ENCODE data around the gene PRDM15. TPM values are rescaled to one million over a fixed set of nuclear protein-coding genes. Genes with fewer than 3 reads are reported as not detected.

The PRDM15 gene, protein sequence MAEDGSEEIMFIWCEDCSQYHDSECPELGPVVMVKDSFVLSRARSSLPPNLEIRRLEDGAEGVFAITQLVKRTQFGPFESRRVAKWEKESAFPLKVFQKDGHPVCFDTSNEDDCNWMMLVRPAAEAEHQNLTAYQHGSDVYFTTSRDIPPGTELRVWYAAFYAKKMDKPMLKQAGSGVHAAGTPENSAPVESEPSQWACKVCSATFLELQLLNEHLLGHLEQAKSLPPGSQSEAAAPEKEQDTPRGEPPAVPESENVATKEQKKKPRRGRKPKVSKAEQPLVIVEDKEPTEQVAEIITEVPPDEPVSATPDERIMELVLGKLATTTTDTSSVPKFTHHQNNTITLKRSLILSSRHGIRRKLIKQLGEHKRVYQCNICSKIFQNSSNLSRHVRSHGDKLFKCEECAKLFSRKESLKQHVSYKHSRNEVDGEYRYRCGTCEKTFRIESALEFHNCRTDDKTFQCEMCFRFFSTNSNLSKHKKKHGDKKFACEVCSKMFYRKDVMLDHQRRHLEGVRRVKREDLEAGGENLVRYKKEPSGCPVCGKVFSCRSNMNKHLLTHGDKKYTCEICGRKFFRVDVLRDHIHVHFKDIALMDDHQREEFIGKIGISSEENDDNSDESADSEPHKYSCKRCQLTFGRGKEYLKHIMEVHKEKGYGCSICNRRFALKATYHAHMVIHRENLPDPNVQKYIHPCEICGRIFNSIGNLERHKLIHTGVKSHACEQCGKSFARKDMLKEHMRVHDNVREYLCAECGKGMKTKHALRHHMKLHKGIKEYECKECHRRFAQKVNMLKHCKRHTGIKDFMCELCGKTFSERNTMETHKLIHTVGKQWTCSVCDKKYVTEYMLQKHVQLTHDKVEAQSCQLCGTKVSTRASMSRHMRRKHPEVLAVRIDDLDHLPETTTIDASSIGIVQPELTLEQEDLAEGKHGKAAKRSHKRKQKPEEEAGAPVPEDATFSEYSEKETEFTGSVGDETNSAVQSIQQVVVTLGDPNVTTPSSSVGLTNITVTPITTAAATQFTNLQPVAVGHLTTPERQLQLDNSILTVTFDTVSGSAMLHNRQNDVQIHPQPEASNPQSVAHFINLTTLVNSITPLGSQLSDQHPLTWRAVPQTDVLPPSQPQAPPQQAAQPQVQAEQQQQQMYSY
- total RNA-seq (ENCODE audit: unreplicated experiment): 10.2 TPM
- long read RNA-seq, partial matches to known transcripts: 0 of 2 reads
- long read RNA-seq, other reads (novel, unspliced or antisense): 2 of 2 reads

DNA sequence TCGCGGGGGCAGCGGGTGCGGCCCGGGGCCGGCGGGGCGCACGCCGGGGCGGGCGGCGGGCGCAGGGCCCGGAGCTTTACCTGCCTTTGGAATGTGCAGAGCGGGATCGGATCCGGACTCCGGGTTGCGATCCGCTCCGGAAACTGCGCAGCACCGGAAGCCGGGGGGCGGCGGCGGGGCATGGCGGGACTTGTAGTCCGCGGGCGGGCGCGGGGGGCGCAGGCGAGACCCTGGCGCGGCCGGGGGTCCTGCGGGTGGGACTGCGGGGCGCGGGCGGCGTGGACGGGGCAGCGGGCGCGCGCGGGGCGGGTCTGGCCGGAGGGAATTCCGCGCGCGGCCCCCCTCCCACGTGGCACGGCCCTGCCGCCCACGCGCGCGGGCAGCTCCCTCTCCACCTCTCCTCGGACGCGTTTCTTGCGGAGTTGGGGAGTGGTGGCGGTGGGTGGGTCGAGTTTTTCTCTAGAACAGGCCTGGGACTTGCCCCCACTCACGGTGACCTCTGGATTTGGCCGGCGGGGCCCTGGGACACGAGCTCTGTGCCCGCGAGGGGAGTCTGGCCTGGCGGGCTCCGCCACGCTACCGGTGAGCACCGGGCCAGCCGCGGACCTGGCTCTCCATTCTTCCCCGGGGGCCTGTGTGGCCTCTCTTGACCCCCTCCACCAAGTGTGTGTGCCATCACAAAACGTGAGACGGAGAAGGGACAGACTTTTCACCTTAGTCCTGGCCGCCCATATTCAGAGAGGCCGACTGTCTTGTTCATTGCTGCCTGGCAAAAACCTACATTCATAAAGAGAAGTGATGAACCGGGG, at the start of gene PRDM15:
PRDM15 (minus strand) TSS at position 155 of the 809 bp plus-strand sequence. CDS start 18,981 bp downstream, outside the sequence.
- H3K4me3 Mint-ChIP-seq (ENCODE audit: unreplicated experiment): peak within 1 kb of the TSS; percentile 94
- peak within 1 kb of the TSS; percentile 87 for H3K27ac Mint-ChIP-seq (ENCODE audit: unreplicated experiment)
- peak; percentile 94 for DNase-seq
- TF ChIP-seq, protein P1, sequence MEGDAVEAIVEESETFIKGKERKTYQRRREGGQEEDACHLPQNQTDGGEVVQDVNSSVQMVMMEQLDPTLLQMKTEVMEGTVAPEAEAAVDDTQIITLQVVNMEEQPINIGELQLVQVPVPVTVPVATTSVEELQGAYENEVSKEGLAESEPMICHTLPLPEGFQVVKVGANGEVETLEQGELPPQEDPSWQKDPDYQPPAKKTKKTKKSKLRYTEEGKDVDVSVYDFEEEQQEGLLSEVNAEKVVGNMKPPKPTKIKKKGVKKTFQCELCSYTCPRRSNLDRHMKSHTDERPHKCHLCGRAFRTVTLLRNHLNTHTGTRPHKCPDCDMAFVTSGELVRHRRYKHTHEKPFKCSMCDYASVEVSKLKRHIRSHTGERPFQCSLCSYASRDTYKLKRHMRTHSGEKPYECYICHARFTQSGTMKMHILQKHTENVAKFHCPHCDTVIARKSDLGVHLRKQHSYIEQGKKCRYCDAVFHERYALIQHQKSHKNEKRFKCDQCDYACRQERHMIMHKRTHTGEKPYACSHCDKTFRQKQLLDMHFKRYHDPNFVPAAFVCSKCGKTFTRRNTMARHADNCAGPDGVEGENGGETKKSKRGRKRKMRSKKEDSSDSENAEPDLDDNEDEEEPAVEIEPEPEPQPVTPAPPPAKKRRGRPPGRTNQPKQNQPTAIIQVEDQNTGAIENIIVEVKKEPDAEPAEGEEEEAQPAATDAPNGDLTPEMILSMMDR (IDR thresholded peaks at IDR 0.05; ENCODE audit: partially characterized antibody, unreplicated experiment): no peak
- peaks cover 7% of the 10 kb centered on the region for H3K9me3 Mint-ChIP-seq (ENCODE audit: unreplicated experiment)
- peaks cover 7% of the 10 kb centered on the region for H3K27me3 Mint-ChIP-seq (ENCODE audit: unreplicated experiment)
- H3K4me1 Mint-ChIP-seq (ENCODE audit: low read depth, unreplicated experiment): peaks cover 12% of the 10 kb centered on the region
- no peaks in the 10 kb centered on the region for H3K36me3 Mint-ChIP-seq (ENCODE audit: unreplicated experiment)

DNA sequence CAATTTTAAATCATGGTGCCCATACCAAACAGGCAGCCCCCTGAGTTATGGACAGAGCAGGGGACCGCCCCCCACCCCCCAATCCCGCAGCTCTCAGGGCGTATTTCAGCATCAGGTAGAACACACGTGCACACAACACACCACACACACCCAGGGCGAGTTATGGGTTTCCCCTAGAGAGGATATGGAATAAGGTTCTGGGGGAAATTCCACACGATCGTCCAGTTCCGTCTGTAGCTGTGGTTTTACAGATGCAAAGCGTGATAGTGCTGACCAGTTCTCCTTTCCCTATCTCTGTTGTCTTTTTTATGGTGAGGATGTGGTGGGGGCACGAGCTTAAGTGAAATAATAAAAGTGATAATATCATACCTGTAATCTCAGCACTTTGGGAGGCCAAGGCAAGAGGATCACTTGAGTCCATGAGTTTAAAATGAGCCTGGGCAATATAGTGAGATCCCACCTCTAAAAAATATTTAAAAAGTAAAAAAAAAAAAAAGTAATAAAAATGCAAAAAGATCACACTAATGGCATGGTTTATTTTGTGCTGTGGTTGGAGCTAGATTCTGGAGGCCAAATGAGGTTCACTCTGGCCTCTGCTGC, 49.6 kb upstream of the PRDM15 start:
- Mint-ChIP-seq H3K27me3 (ENCODE audit: unreplicated experiment) (peaks cover 2% of the 10 kb centered on the region), H3K4me1 (ENCODE audit: low read depth, unreplicated experiment) (peaks cover 2% of the 10 kb centered on the region), H3K9me3 (ENCODE audit: unreplicated experiment) (no peaks in the 10 kb centered on the region), H3K4me3 (ENCODE audit: unreplicated experiment) (no peak overlapping the region), H3K36me3 (ENCODE audit: unreplicated experiment) (no peaks in the 10 kb centered on the region), H3K27ac (ENCODE audit: unreplicated experiment) (no peak overlapping the region)
- DNase-seq: no peak
- TF ChIP-seq, protein P1 (IDR thresholded peaks at IDR 0.05; ENCODE audit: partially characterized antibody, unreplicated experiment): no peak

DNA sequence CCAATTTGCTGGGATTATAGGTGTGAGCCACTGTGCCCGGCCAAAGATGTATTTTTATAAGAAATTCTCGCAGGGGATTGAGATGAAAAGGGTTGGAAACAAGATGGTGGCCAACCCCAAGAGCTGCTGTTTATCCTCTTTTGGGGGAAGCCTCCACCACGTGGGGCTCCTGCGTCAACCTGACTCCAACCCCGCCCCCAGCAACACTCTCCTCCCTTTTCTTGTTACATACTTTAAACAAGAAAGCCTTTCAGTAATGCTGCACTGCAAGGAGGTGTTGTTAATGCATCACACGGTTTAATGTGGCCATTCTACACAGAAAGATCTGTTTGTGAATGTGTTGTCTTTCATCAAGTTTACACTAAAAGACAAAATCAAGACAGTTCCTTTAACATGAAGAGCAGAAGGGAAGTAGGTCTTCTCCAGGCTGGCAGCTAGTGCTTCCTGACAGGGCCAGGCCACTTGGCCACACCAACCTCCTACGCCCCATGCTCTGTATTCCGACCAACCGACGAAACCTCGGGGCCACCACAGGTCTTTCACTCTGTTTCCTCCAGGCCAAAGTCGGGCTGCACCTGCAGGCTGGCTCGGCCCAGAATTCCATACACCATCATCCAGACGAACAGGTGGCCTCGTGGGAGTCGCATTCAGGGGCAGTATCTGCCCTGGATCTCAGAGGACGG, 48.7 kb upstream of the PRDM15 start:
- H3K4me1 Mint-ChIP-seq (ENCODE audit: low read depth, unreplicated experiment): peaks cover 2% of the 10 kb centered on the region
- H3K9me3 Mint-ChIP-seq (ENCODE audit: unreplicated experiment): no peaks in the 10 kb centered on the region
- H3K27me3 Mint-ChIP-seq (ENCODE audit: unreplicated experiment): peaks cover 2% of the 10 kb centered on the region
- no peaks in the 10 kb centered on the region for H3K36me3 Mint-ChIP-seq (ENCODE audit: unreplicated experiment)
- TF ChIP-seq, protein P1 (IDR thresholded peaks at IDR 0.05; ENCODE audit: partially characterized antibody, unreplicated experiment): no peak
- DNase-seq: no peak
- no peak overlapping the region for H3K4me3 Mint-ChIP-seq (ENCODE audit: unreplicated experiment)
- no peak overlapping the region for H3K27ac Mint-ChIP-seq (ENCODE audit: unreplicated experiment)

DNA sequence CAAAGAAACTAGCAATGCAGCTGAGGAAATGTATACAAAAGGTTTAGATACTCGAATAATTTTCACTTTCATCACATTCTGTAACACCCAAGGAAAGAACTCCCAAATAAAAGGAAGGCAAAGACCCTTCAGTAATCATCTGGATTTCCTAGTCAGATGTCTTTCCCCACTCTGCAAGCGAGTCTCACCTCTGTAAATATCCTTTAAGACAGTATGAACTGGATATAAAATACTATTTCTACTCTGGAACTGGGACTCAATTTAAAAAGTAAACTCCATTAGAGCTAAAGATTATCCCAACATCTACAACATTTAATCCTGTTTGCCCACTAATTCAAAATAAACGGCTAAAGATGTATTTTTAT, 47.6 kb upstream of the PRDM15 start:
- Mint-ChIP-seq H3K4me3 (ENCODE audit: unreplicated experiment) (no peak overlapping the region), H3K27ac (ENCODE audit: unreplicated experiment) (no peak overlapping the region)

More for the DNA sequence above, 47.6 kb upstream of the PRDM15 start:
- TF ChIP-seq, protein P1 (IDR thresholded peaks at IDR 0.05; ENCODE audit: partially characterized antibody, unreplicated experiment): no peak
- Mint-ChIP-seq H3K27me3 (ENCODE audit: unreplicated experiment) (peaks cover 2% of the 10 kb centered on the region), H3K9me3 (ENCODE audit: unreplicated experiment) (no peaks in the 10 kb centered on the region), H3K36me3 (ENCODE audit: unreplicated experiment) (no peaks in the 10 kb centered on the region), H3K4me1 (ENCODE audit: low read depth, unreplicated experiment) (peaks cover 2% of the 10 kb centered on the region)
- no peak for DNase-seq
